NCI-H226 (cell line): ENCODE results near the gene TLX3.

Source experiments
- DNase-seq: peaks from one replicate; pipeline ENCODE4 v3.0.0-alpha.2; 2015

The TLX3 gene

DNA sequence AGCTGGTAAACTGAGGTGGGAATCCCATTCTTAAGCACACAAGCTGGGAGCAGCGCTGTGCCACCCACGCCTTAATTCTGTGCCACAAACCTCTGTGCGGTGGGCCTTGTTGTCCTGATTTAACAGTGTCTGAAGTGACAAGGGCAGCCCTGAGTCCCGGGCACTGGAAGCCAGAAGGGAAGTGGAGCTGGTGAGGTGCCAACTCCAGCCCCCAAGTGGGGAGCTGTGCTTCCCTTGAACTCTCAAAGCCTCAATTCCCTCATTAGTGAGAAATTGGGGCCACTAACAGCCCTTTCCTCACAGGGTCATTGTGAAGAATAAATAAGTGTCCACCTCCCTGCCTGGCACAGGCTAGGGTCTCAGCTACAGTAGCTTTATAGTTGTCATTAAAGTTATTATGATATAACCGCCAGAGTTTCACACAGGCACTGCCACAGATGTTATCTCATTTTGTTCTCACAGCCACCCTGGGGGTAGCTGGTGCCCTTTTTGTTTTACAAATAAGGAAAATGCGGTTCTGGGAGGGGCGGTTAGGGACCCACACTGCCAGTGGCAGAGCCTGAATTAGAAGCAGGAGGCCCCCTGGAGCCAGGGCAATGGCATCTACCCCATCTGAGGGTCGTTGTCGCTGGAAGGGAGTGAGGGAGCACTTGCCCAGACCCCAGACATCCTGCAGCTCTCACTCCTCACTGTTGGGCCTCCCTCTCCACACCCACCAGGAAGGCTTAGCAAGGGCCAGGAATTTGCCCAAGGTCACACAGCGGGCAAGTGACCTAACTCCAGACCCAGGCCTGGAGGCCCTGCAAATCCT, 2.1 kb upstream of the TLX3 start:
- no peak for DNase-seq

GRCh38 chr5:171307789-171308452, 1.1 kb upstream of the TLX3 start:
- no peak for DNase-seq

- DNase-seq, result no peak
Observed at GRCh38 chr5:171309276-171310211, 496 bp downstream of the TLX3 start.

GRCh38 chr5:171310212-171310818, 1.3 kb downstream of the TLX3 start:
- no peak for DNase-seq

- DNase-seq, result no peak
Observed at GRCh38 chr5:171310819-171311321, 1.8 kb downstream of the TLX3 start.

DNA sequence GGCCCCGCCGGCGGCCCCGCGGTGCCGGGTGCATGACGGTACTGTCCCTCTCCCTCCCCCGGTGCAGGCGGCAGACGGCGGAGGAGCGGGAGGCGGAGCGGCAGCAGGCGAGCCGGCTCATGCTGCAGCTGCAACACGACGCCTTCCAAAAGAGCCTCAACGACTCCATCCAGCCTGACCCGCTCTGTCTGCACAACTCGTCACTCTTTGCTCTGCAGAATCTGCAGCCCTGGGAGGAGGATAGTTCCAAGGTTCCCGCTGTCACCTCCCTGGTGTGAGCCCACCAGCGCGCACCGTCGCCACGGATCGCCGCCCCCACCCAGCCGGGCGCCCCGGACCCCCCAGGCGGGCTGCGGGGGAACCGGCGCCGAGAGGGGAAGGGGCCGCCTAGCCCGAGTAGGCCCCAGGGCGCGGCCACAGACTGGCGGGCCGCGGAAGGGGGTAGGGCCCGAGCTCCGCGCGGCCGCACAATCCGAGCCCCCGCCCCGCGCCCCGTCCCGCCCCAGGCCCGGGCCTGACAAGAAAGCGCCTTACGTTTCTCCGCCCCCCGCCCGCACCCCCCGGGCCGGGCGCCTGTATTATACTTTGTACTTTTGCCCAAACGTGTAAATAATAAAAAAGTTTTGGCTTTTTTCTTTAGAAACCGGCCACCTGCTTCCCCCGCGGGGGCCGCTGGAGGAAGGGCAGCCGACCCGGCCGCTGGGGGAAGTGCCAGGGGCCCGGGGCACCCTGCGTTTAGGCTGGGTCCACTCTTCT, 2.5 kb downstream of the TLX3 start:
- no peak for DNase-seq

DNA sequence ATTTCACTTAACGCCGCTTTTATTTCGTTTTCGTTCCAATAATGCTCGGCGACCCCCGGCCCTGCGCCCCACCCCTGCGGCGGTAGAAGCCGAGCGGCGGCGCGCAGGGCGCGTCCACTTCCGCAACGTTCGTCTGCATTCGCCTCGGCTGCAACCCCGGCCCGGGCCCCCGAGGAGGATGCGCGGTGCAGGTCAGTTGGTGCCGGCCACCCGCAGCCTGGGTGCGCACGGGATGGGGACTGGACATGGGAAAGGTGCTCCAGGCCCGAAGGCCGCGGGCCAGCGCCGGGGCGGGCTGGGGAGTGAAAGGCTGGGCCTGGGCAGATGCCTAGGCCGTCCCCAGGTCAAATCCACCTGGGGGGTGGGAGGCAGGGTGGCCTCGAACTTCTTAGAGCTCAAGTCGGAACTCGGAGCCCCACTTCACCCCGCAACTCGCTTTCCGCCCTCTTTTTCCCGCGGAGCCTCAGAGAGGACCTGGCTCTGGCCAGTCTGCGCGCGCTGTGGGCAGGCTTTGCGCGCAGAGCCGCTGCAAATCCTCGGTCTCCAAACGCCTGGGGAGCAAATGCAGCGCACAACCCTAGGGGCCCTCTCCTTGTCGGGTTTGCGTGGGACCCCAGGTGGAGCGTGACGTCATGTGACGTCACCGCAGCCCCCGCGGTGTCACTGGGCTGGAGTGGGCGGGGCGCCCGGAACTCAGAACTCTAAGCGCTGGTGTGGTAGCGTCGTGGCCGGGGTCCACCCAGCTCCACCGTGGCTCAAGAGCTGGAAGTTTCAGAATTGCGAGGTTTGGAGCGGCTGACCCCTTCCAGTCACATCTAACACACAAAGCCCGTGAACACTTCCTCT, 3.3 kb downstream of the TLX3 start:
- no peak for DNase-seq

- DNase-seq, result no peak
Observed at GRCh38 chr5:171313481-171314206, 4.6 kb downstream of the TLX3 start.

DNA sequence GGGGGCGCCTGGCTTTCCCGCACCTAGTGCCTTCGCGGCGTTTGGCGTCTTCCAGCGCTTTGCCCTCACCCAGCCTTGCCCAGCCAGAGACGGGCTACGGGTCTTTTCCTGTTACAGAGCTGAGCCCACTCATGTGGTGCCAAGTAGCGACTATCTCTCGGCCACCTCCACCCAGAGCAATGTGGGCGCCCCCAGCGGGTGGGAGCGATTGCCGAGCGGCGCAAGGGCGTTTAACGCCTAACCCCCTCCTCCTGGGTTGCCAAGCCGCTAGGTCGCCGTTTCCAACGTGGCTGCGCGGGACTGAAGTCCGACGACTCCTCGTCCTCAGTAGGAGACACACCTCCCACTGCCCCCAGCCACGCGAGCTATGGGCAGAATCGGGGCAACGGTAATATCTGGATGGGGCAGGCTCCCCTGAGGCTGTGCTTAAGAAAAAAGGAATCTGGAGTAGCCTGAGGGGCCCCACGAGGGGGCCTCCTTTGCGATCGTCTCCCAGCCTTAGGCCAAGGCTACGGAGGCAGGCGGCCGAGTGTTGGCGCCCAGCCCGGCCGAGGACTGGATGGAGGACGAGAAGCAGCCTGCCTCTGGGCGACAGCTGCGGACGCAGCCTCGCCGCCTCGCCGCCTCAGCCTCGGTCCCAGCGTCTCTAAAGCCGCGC, 5.8 kb downstream of the TLX3 start:
- no peak for DNase-seq

DNA sequence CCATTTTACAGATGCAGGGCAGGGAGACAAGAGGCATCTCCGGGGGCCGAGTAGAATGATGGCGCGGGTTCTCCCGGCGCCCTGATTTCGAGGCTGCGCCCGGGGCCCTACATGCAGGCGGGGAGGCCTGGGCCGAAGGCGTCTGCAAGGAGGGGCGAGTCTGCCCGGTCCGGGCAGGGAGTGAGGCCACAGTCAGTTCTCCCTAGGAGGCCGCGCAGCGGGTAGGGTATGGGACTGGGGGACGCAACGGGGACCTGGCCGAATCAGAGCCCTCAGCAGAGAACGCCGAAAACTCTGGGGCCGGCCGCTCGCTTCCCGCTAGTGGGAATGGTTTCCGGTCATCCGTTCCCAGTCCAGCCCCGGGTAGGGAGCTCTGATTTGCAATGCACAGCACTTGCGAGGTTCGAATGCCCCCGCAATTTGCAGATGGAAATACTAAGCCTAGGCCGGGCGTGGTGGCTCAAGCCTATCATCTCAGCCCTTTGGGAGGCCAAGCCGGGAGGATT, 6.4 kb downstream of the TLX3 start:
- DNase-seq, result no peak

DNA sequence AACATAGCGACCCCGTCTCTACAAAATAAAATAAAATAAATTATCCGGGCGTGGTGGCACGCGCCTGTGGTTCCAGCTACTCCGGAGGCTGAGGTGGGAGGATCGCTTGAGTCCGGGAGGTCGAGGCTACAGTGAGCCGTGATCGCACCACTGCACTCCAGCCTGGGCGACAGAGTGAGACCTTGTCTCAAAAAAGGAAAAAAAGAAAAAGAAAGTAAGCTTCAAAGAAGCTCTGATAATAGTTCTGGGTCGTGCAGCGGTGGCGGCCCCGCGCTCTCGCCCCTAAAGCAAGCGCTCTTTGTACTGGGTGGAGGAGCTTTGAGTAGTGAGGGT, 6.8 kb downstream of the TLX3 start:
- no peak for DNase-seq

DNA sequence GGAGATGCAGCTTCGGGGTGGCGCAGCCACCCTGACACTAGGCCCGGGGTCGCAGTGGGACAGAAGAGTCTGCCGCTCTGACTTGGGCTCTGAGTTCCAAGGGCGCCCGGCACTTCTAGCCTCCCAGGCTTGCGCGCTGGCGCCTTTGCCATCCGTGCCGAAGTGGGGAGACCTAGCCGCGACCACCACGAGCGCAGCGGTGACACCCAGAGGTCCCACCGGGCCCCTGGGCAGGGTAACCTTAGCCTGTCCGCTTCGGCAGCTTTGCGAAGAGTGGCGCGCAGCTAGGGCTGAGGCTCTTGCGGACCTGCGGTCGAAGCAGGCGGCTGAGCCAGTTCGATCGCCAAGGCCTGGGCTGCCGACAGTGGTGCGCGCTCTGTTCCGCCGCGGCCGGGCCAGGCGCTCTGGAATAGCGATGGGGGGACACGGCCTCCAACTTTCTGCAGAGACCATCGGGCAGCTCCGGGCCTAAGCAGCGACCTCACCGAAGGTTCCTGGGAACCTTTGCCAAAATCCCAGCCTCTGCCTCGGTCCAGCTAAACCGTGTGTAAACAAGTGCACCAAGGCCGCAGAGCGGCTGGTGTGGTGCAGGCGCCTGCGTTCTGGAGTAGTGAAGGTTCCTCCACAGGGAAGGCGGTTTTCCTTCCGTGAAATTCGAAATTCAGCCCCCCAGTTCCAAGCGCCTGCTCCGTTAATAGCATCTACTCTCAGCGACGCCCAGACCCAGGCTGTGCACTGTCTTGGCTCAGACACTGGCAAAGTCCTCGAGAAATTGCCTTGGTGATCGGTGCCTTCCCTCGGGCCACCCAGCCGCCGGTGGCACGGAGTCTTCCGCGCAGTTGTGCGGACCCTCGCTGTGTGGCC, 7.4 kb downstream of the TLX3 start:
- DNase-seq, result no peak

- no peak for DNase-seq
Observed at GRCh38 chr5:171317230-171317629, 8.2 kb downstream of the TLX3 start.

- DNase-seq, result no peak
Observed at GRCh38 chr5:171318026-171318425, 9.0 kb downstream of the TLX3 start.

DNA sequence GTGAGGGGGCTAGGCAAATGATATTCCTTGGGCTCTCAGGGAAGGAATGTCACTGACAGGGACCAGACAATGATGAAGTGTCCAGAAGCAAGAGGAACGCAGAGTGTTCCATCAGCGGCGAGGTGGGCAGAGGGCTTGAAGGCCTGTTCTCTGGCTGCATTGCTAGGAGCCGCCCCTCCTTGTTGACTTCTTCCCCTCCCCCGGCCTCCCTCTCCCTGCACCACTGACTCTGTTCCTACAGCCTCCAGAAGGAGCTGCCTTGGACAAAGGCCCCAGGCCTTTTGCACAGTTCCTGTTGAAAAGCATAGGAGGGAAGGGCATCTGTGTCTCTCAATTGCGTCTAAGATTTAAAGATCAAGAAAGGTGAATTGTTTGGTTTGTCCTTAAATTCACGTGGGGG, 12.4 kb downstream of the TLX3 start:
- no peak for DNase-seq

- DNase-seq, result no peak
Observed at GRCh38 chr5:171322527-171322926, 13.5 kb downstream of the TLX3 start.

DNA sequence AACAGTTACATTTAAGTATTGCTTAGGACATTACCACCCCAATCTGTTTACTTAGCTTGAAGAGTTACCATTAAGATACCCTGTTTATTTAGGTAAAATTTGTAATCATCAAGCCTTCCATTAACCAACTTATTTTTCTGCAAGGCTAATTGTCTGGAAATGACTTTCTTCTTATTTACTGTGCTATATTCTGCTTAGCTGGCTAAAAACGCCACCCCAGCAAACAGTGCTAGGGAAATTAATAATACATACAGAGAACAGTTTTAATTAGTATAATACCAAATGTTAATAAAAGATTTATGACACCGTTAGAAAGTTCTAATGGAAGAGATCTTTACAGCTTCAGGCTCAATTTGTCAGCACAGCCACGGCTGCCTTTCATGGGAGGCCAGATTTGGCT, 14.0 kb downstream of the TLX3 start:
- no peak for DNase-seq

GRCh38 chr5:171323806-171324632, 15.0 kb downstream of the TLX3 start:
- DNase-seq, result no peak
